GM19468 (cell line): ENCODE data around the gene KCNN1.
"Not testable (repeated sequence)": the region's sequence is repeated elsewhere in the genome, so short reads cannot be mapped to it uniquely, and the experiment has no call there.

Source experiments
- ATAC-seq: cut with Tn5 transposase; IDR thresholded peaks from one replicate; pipeline ENCODE4 v1.9.1; 2021; ENCODE audit warnings: mild to moderate bottlenecking, moderate library complexity, moderate number of reproducible peaks; ENCODE audit not compliant: unreplicated experiment; ENCODE audit errors: extremely low read depth

The KCNN1 gene

DNA sequence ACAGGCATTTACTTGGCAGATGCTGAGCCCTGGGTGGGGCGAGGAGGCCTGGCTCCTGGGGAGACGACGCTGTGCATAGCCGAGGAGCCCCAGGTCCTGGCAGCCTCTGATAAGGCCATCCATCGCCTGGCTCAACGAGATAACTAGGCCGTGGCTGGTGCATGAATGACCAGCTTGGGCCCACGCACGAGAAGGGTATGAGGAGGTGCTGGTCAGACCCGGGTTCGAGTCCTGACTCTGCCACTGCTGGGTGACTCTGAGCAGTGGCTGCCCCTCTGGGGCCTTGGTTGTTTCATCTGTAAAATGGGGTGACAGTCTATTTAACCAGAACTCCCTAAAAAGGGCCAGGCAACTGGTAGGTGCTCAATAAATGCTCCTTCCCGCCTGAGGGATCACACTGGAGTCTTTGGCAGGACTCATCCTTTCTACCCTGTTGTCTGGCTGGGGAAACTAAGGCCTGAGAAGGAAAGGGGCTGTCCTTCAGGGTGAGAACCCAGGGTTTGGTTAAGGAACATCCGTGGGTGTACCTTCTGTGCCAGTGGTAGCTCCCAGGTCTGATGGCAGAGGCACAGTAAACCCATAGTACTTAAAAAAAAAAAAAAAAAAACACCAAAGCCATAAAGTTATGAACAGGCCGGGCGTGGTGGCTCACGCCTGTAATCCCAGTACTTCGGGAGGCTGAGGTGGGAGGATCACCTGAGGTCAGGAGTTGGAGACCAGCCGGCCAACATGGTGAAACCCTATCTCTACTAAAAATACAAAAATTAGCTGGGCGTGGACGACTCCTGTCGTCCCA, 33.0 kb downstream of the KCNN1 start:
- no peak for ATAC-seq

DNA sequence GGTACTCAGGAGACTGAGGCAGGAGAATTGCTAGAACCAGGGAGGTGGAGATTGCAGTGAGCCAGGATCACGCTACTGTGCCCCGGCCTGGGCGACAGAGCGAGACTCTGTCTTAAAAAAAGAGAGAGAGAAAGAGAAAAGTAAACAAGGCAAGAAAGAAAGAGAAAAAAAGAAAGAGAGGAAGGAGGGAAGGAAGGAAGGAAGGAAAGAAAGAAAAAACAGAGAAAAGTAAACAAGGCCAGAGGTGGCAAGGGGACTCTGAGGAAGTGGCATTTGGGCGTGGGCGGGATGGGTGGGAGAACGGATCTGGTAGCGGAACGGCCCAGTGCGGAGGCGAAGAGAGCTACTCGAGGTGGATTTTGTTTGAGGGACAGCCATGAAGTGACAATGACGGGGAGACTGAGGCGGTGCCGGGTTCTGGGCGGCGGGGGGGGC, 33.6 kb downstream of the KCNN1 start:
- ATAC-seq = no peak

DNA sequence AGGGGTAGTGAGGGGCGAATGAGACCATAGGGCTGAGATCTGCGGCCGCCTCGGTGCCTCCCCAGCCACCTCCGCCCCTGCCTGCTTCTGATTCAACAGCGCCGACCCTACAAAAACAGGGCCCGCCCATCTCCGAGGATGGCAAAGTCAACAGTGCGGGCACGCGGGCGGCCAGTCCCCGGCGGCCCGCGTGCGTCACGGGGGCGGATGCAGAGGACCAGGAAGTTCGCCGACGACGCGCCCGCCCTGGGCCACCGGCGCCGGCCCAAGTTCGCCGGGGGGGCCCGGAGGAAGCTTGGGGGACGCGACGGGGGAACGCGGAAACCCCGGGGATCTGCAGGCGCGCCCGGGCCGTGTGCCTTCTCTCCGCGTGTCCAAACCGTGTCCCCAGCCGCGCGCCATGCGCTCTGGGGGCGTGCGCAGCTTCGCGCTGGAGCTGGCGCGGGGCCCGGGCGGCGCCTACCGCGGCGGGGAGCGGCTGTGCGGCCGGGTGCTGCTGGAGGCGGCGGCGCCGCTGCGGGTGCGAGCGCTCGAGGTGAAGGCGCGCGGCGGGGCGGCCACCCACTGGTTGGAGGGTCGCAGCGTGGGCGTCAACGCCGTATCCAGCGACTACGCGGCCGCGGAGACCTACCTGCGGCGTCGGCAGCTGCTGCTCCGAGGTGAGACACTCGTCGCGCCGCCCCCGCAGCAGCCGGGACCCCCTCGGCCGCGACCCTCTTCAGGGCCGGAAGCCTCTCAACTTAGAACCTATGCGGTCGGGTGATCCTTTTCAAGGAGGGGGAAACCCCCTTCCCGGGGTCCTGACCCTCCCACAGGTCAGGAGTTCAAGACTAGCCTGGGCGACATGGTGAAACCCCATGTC, 34.2 kb downstream of the KCNN1 start:
- no peak for ATAC-seq

DNA sequence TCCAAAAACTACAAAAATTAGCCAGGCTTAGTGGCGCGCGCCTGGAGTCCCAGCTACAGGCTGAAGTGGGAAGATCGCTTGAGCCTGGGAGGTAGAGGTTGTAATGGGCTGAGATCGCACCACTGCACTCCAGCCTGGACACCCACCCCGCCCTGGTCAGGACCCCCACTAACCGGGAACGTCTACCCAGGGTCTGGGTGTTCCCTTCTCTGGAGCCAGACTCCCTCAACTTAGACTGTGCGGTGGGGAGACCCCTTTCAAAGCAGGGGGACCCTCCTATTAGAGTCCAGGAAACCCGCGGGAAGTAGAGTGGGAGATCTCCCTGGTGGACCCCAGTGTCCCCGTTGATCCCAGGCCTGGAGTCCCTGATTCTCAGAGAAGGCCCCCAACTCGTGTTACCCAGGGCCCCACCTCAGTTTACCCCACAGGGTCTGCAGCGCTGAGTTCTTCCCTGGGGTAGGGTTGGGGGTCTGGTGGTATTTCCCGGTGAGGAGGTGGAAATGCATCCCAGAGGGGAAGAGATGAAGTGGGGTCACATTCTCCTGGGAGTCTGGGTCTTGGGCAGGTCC, 35.0 kb downstream of the KCNN1 start:
- ATAC-seq = no peak

DNA sequence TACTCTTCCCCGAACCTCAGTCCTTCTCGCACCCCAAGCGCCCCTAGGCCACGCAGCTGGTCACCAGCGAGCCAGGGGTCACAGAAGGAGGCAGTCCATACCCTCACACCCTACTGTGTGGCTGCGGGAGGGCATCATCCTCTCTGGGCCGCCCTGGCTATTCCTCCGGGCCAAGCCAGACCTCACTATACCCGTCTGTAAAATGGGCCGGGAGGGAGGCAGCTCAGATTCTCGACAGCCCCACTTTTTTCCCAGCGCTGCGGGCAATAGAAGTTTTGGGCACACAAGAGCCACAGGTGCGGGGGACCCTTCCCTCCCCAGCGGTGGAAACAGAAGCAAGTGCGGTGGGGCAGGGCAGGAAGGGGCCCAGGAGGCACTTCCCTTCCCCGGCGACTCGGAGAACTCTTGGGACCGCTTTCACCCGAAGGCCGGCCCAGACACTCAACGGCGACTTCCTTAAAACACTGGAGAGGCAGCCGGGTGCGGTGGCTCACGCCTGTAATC, 35.5 kb downstream of the KCNN1 start:
- ATAC-seq = no peak

DNA sequence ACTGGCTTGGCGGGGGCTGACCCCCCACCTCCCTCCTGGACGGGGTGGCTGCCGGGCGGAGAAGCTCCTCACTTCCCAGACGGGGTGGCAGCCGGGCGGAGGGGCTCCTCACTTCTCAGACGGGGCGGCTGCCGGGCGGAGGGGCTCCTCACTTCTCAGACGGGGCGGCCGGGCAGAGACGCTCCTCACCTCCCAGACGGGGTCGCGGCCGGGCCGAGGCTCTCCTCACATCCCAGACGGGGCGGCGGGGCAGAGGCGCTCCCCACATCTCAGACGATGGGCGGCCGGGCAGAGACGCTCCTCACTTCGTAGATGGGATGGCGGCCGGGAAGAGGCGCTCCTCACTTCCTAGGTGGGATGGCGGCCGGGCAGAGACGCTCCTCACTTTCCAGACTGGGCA, 38.8 kb downstream of the KCNN1 start:
- ATAC-seq = not testable (repeated sequence)

DNA sequence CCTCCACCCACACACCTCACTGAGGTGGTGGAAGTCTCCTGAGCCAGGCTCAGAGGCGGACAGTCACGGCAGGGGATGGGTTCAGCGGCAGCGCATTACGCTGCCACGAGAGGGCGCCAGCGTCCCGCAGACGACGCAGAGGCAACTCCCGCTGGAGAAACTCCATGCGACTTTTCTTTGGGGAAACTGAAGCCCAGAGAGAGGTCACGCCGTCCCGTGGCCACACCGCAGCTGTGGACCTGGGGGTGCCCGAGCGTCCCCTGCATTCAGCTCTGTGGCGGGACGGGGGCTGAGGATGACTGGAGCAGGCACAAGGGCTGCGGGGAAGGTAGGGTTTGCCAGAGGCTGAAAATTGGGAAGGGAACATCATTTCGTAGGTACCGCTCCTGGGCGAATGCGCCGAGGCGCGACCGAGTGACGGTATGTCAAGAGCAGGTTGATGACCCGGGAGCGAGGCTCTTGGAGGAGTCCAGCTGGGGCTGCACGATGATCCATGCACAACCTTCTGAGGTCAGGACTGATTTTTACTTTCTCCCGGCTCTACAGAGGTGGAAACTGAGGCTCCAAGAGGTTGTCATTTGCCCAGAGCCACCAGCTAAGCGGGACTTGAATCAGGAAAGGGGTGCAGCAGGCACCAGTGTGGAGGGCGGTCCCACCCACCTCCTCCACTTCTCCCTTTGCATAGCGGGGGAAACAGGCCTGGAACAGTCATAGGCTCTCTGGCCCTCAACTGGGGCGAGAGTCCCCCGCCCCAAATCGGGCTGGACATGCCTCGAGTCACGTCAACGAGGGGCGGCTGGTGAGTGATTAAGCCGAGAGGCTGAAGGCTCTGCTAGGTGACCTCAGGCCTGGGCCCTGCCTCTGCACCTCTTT, 40.4 kb downstream of the KCNN1 start:
- ATAC-seq = no peak

DNA sequence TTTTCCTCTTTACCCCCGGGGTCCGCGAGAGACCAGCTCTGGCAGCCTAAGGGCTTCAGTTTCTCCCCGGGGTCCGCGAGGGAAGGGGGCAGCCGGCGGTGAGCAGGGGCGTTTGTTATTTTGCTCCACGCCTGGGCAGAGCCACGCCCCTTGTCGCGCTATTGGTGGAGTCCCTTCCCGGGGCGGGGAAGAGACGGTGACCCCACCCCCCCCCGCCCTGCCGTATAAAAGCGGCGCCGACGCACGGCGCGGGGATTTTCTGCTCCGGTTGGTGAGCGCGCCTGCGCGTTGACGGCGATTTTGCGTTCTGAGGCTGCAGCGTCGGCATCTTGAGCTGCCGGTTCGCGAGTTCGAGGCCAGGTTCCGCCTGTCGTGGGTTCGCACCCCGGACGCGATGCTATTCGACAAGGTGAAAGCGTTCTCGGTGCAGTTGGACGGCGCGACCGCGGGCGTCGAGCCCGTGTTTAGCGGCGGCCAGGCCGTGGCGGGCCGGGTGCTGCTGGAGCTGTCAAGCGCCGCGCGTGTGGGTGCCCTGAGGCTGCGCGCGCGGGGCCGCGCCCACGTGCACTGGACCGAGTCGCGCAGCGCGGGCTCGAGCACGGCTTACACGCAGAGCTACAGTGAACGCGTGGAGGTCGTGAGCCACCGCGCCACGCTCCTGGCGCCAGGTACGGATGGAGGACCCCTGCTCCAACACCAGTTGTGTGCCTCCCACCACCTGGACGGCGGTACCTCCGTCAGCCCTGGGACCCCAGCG, 41.2 kb downstream of the KCNN1 start, which contains the start of gene ARRDC2:
Gene ARRDC2, plus strand, starts transcription at position 254 of the 757 bp plus-strand sequence. Its CDS starts 141 bp downstream, at position 395.
- ATAC-seq = no peak

DNA sequence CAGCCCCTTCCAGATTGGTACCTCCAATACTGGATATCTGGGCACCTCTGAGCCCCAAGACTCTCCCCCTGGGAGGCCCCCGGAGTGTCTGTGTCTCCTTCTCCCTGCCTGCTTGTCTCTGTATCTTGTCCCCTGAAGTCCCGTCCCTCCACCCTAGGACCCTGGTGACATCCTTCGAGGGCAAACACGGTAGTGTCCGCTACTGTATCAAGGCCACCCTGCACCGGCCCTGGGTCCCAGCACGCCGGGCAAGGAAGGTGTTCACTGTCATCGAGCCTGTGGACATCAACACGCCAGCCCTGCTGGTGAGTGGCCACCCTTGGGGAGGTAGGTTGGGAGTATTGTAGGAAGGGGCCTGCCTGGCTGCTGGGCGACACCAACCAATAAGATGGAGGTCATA, 41.9 kb downstream of the KCNN1 start:
- no peak for ATAC-seq

DNA sequence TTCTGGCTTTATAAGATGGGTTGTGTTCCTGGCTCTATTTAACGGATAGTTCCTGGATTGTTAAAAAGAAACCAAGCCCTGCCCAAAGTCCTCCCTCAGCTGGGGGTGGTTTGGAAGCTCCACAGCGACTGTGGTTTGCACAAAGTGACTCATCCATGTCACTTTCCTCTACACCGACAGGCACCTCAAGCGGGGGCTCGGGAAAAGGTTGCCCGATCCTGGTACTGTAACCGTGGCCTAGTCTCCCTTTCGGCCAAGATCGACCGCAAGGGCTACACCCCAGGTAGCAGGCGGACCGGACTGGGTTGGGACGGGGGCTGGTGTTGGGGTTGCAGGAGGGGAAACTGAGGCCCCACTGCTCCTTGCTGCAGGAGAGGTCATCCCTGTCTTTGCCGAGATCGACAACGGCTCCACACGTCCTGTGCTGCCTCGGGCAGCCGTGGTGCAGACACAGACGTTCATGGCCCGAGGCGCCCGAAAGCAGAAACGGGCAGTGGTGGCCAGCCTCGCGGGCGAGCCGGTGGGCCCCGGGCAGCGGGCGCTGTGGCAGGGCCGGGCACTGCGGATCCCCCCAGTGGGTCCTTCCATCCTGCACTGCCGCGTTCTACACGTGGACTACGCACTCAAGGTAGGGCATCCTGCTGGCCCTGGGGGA, 42.6 kb downstream of the KCNN1 start:
- no peak for ATAC-seq

DNA sequence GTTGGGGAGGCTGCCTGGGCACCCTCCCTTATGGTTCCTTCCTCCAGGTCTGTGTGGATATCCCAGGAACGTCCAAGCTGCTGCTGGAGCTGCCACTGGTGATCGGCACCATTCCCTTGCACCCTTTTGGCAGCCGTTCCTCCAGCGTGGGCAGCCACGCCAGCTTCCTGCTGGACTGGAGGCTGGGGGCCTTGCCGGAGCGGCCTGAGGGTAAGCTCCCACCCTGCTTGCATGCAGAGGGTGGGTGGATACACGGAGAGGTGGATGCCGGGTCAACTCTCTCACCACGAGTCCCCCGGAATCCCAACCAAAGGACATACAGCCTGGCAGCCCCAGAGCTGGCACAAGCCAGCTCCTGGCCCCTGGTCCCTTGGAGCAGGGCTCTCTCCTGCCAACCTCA, 43.2 kb downstream of the KCNN1 start:
- ATAC-seq = no peak

DNA sequence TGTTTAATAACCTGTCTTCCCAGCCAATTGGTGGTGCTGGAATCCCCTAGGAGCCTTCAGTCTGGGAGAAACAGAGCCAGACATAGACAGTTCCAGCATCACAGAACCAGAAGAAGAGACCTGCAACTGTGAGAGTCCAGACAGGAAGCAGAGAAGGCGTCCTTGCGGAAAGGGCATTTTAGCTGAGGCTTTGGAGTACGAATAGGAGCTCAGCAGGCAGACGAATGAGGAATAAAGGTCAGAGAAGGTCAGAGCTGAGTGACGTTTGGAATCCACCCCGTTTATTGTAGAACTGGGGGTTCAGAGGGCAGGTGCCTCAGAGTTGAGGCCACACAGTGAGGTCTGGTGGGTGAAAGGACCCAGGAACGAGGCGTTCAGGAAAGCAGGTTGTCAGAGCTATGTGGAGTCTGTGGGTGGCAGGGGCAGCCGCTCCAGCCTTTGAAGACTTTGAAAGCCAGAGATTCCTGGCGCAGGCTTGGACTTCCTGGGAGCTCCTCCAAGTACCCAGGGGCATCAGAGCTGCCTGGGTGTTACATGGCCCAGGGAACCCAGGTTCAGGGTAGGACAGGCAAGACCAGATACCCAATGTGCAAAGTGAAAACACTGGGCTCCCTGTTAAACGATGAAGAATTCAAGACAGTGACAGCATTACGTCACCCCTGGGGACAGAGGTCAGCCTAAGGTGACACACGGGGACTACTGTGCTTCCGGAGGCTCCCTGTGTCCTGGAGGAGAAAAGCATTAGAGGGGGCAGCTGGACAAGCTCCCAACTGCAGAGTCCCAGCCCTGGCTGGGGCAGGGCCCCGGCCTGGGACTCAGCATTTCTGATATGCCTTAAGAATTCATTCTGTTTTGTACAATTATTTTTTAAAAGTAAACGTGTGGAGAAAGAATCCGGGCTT, 46.6 kb downstream of the KCNN1 start:
- no peak for ATAC-seq

DNA sequence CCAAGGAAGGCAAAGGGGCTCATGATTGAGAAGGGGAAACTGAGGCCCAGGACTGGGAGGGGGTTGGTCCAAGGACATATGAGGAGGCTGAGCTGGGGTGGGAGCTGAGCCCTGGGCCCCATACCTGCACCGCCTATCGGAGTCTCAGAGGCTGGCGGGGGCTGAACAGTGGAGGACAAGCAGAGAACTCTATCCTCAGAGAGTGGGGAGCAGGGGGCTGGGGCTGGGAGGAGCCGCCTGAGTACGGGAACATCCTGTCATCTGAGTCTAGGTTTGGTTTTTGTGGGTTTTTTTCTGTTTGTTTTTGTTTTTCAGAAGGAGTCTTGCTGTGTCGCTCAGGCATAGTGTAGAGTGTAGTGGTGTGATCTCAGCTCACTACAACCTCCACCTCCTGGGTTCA, 47.3 kb downstream of the KCNN1 start:
- no peak for ATAC-seq

DNA sequence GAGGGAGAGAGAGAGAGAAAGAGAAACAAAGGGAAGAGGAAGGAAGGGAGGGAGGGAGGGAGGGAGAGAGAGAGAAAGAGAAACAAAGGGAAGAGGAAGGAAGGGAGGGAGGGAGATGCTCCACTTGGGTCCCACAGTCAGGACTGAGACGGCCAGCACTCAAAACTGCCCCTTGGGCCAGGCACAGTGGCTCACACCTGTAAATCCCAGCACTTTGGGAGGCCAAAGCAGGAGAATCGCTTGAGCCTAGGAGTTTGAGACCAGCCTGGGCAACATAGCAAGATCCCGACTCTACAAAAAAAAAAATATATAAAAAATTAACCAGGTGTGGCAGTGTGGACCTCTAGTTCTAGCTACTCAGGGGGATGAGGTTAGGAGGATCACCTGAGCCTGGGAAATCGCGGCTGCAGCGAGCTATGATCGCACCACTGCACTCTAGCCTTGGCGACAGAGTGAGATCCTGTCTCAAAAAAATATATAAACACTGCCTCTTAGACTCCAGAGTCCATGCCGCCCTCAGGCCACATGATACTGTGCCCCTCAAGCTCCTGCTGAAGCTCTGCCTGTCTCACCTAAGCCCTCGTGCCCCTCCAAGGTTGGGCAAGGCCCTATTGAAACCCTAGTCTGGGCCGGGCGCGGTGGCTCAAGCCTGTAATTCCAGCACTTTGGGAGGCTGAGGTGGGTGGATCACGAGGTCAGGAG, 49.5 kb downstream of the KCNN1 start:
- ATAC-seq = no peak

DNA sequence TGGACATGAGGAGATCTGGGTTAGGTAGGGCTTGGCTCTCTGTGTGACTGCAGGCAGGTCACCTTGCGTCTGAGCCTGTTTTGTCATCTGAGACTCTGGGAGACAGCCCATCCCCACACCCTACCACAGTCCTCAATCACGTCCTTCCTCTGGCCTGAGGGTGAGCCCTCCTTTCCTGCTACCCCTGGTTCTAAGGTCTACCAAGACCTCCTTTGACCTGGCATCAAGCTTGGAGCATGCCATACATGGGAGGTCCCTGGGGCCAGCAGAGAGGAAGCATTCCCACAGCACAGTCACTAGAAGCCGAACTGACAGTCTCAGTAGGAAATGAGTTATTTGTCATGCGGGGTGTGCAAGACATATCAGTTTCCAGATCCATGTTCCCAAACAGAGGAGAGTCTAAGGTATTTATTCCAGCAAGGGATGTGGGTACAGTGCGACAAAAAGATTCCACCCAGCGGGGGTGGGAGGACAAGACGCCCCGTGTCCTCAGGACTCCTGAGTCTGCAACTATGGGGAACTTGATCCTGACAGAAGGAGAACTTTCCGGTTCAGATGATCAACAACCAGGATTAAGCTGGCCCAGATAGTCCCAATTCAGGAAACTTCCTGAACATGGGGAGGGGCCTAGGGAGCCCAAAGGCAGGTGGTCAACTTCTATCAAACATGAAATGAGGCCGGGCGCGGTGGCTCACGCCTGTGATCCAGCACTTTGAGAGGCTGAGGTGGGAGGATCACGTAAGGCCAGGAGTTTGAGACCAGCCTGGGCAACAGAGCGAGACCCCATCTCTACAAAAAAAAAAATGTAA, 50.6 kb downstream of the KCNN1 start:
- ATAC-seq = no peak
